Measurements from ENCODE around the gene DYNLT4. TPM values are rescaled to one million over a fixed set of nuclear protein-coding genes. Genes with fewer than 3 reads are reported as not detected.

Gene DYNLT4
- total and polyA plus RNA-seq, 2 of the 13 experiments (the other 11 are each of a cell fraction or from before 2014, with no cell fraction given) = 0.77 TPM; not detected in 1

GRCh38 chr1:44799770-44800584 lies 7.2 kb downstream of the DYNLT4 start, which contains the start of gene PLK3 (continued):
- TF ChIP-seq ZNF761 (CRISPR knock-in tag; conservative IDR thresholded peaks at IDR 0.05) (peak; percentile 82), FOXK1 (CRISPR knock-in tag; IDR thresholded peaks at IDR 0.05; ENCODE audit: borderline replicate concordance, low read depth) (peak; percentile 29; the same call in 1 of the 2 replicates), U2AF1 (optimal IDR thresholded peaks at IDR 0.05; ENCODE audit: low read depth, low read length) (peak; percentile 68), DPF2 (CRISPR knock-in tag; IDR thresholded peaks at IDR 0.05; ENCODE audit: borderline replicate concordance, low read depth) (no peak), REST (IDR thresholded peaks at IDR 0.05; ENCODE audit: borderline replicate concordance in 1 of 2, low read depth in 1 of 2, low read length in 2 of 2) (no peak), ZNF501 (CRISPR knock-in tag; IDR thresholded peaks at IDR 0.05) (peak; percentile 96), NFKB2 (CRISPR knock-in tag; IDR thresholded peaks at IDR 0.05; ENCODE audit: borderline replicate concordance) (peak; percentile 56; the same call in 1 of the 2 replicates), ZFP1 (CRISPR knock-in tag; IDR thresholded peaks at IDR 0.05) (no peak), MAF1 (CRISPR knock-in tag; IDR thresholded peaks at IDR 0.05; ENCODE audit: borderline replicate concordance) (no peak), MTERF4 (CRISPR knock-in tag; IDR thresholded peaks at IDR 0.05) (no peak; the same call in 1 of the 2 replicates), PTBP1 (IDR thresholded peaks at IDR 0.05; ENCODE audit: low read depth, low read length, poor library complexity, severe bottlenecking) (no peak), HDAC6 (IDR thresholded peaks at IDR 0.05; ENCODE audit: low read depth, low read length) (no peak), ZNF350 (CRISPR knock-in tag; IDR thresholded peaks at IDR 0.05; ENCODE audit: borderline replicate concordance, low read depth) (peak; percentile 91; the same call in 1 of the 2 replicates), FOXJ3 (CRISPR knock-in tag; IDR thresholded peaks at IDR 0.05; ENCODE audit: borderline replicate concordance) (no peak), ZKSCAN1 (IDR thresholded peaks at IDR 0.05; ENCODE audit: low read length) (no peak), SAP130 (CRISPR knock-in tag; IDR thresholded peaks at IDR 0.05; ENCODE audit: low read depth) (peak; percentile 91), MLXIP (CRISPR knock-in tag; IDR thresholded peaks at IDR 0.05; ENCODE audit: borderline replicate concordance) (no peak), ARHGAP35 (CRISPR knock-in tag; IDR thresholded peaks at IDR 0.05; ENCODE audit: borderline replicate concordance) (no peak), GZF1 (CRISPR knock-in tag; IDR thresholded peaks at IDR 0.05) (peak; percentile 86; the same call in 1 of the 2 replicates), ZNF766 (CRISPR knock-in tag; IDR thresholded peaks at IDR 0.05; ENCODE audit: borderline replicate concordance) (0 out of 2 replicates have a peak, but pooled peaks have one; percentile 33)
